Measurements from ENCODE around the gene FHOD3.

The FHOD3 gene

GRCh38 chr18:36636237-36636817, 338.8 kb downstream of the FHOD3 start:
- DNase-seq = peak; percentile 9

GRCh38 chr18:36638224-36638623, 340.7 kb downstream of the FHOD3 start:
- no peak for DNase-seq

- DNase-seq = no peak
These were observed 342.8 kb downstream of the FHOD3 start for GRCh38 chr18:36640021-36640952.

- DNase-seq = no peak
These were observed 345.5 kb downstream of the FHOD3 start for GRCh38 chr18:36643061-36643460.

GRCh38 chr18:36648803-36649202, 351.3 kb downstream of the FHOD3 start:
- no peak for DNase-seq

DNA sequence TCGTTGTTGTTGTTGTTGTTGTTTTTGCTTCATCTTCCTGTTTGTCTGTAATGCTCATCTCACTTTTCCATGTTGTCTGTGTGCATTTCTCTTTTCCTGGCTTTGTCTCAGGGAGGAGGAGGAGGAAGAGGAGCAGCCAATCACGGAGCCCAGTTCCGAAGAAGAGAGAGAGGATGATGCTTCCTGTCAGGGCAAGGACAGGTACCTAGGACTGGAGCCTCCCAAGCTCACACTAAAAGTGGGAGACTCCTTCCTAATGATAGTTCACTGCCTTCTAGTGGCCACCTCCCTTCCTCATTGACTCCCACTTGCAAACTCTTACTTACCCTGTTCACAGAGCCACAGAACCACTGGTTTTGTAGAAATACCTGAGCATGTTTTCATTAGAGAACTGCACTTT, 351.7 kb downstream of the FHOD3 start:
- no peak for DNase-seq

GRCh38 chr18:36650266-36650665, 352.8 kb downstream of the FHOD3 start:
- DNase-seq = no peak

- DNase-seq = no peak
These were observed 353.4 kb downstream of the FHOD3 start for GRCh38 chr18:36650906-36651305.

GRCh38 chr18:36652503-36652902, 355.0 kb downstream of the FHOD3 start:
- no peak for DNase-seq

GRCh38 chr18:36653141-36653869, 355.8 kb downstream of the FHOD3 start:
- DNase-seq = no peak

- DNase-seq = no peak
These were observed 356.4 kb downstream of the FHOD3 start for GRCh38 chr18:36653870-36654269.

DNA sequence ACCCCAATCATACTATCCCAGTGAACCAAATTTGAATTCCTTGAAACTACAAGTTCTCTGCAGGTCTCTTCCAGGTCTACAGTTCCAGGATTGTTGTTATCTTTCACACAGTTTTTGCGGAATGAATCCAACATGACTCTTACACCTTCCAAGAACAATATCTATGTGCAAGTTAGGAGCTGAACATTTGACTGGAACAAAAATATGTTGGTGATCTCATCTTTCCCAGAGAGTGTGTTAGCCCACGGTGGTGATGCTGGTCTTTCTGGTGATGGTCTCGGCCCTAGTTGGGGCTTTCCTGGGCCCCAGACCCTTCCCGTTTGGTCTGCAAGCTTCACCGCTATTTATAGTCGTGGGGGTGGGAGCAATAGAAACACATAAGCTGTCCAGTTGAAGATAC, 357.6 kb downstream of the FHOD3 start:
- no peak for DNase-seq

- DNase-seq = no peak
These were observed 358.4 kb downstream of the FHOD3 start for GRCh38 chr18:36655930-36656329.

- DNase-seq = no peak
These were observed 361.1 kb downstream of the FHOD3 start for GRCh38 chr18:36658611-36659010.

DNA sequence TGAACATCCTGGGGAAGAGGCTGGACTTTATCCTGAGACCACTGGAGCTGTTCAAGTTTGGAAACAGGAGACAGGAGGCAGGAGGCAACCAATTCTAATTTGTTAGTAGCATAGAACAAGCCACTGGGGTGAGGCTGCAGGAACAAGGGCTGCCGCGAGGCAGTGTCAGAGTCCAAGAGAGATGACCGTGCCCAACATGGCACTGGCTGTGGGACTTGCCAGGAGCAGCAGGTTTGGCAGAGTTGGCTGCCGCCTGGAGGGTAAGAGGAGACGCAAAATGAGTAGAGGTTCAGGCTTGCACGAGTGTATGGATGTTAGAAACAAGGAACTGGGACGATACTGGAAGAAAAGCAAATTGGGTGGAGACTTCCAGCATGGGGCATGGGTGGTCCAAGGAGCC, 362.8 kb downstream of the FHOD3 start:
- DNase-seq = no peak

DNA sequence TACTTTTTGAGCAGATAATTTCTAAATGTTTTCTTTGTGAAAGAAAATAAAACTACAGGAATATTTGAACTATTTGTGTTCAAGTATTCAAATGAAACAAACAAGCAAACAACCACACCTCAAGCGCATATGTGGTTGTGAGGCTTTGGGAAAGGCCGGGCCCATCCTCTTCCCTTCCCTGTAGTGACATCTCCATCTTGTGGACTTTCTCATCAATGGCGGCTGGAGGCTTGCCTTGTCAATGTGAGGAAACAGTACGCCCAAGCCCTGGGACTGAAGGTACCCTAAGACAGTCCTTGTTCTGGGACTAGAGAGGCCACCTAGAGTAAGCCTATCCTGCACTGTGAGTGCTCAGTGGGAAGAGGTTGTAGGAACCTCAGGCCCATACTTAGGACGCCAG, 364.5 kb downstream of the FHOD3 start:
- peak; percentile 15 for DNase-seq

GRCh38 chr18:36663312-36663711, 365.8 kb downstream of the FHOD3 start:
- DNase-seq = no peak

GRCh38 chr18:36665952-36666351, 368.4 kb downstream of the FHOD3 start:
- no peak for DNase-seq

- DNase-seq = no peak
These were observed 370.3 kb downstream of the FHOD3 start for GRCh38 chr18:36667811-36668210.

- DNase-seq = no peak
These were observed 370.8 kb downstream of the FHOD3 start for GRCh38 chr18:36668349-36668748.

GRCh38 chr18:36672437-36673344, 375.2 kb downstream of the FHOD3 start:
- DNase-seq = no peak

GRCh38 chr18:36673452-36673851, 375.9 kb downstream of the FHOD3 start:
- DNase-seq = no peak
